Mononuclear cell (primary cell): ENCODE results near the gene DYNLT2. TPM values are rescaled to one million over a fixed set of nuclear protein-coding genes. Genes with fewer than 3 reads are reported as not detected.
"Not testable (repeated sequence)": the region's sequence is repeated elsewhere in the genome, so short reads cannot be mapped to it uniquely, and the experiment has no call there.

Experiments
- H3K27me3 ChIP-seq: 2 replicates; pipeline ENCODE4 v1.6.0; 2011; ENCODE audit warnings: low read length, control low read depth; ENCODE audit not compliant: insufficient read depth
- H3K4me1 ChIP-seq: 2 replicates; pipeline ENCODE4 v1.5.1; 2011; ENCODE audit warnings: mild to moderate bottlenecking, low read length, control low read depth; ENCODE audit not compliant: insufficient read depth
- H3K4me3 ChIP-seq: 2 replicates; pipeline ENCODE4 v1.5.1; 2011; ENCODE audit warnings: mild to moderate bottlenecking, low read length, moderate library complexity
- H3K9me3 ChIP-seq: 2 replicates; pipeline ENCODE4 v1.5.1; 2011; ENCODE audit warnings: low read depth, mild to moderate bottlenecking, control low read depth, low read length
- total RNA-seq: library from RNA; depleted of rRNA; stranded (reverse); fragments of >200 nt; gene quantifications from one replicate; pipeline ENCODE4 v1.2.3, GENCODE V29; 2012

The DYNLT2 gene
- total RNA-seq, 1 donor: 7.2 TPM

- no peaks in the 10 kb centered on the region for H3K9me3 ChIP-seq
- no peak overlapping the region for H3K4me3 ChIP-seq
- H3K27me3 ChIP-seq: no peaks in the 10 kb centered on the region
- no peaks in the 10 kb centered on the region for H3K4me1 ChIP-seq
These were observed 23.0 kb upstream of the DYNLT2 start for GRCh38 chr6:169774347-169774746.

- H3K9me3 ChIP-seq: no peaks in the 10 kb centered on the region
- H3K27me3 ChIP-seq: no peaks in the 10 kb centered on the region
- H3K4me3 ChIP-seq: no peak overlapping the region
- no peaks in the 10 kb centered on the region for H3K4me1 ChIP-seq
These were observed 15.8 kb upstream of the DYNLT2 start for GRCh38 chr6:169766921-169767736.

DNA sequence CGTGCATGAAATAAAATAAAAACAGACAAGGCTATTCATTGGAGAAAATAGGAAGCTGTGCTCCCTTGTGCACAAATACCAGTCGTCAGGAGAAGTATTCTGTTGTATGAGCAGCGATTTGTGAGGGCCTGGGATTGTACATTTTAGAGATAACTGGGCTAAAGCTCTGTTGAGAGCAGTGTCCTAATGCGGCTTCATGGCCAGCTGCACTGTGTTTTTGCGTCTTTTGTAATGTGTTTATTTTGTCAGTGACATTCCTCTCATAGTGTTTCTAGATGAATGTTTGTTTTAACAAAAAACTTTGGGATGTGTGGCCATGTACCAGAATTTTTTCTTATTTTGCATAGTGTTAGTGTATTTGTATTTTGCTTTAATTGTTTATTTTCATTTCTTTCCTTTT is 14.9 kb upstream of the DYNLT2 start:
- Histone ChIP-seq H3K4me3 (no peak overlapping the region), H3K27me3 (no peaks in the 10 kb centered on the region), H3K9me3 (no peaks in the 10 kb centered on the region), H3K4me1 (no peaks in the 10 kb centered on the region)

DNA sequence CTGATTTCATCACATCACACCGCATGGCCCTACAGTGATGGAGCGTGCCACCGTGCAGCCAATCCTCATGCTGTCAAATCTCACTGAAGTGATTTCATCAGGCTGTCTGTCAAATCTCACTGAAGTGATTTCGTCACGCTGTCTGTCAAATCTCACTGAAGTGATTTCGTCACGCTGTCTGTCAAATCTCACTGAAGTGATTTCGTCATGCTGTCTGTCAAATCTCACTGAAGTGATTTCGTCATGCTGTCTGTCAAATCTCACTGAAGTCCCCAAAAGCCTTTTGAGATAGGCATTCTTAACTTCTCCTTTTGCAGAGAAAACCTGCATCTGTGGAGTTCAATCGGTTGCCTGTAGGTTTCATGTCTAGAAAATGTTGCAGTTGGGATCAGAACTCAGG is 14.4 kb upstream of the DYNLT2 start:
- not testable (repeated sequence) for H3K4me3 ChIP-seq, H3K4me1 ChIP-seq, H3K27me3 ChIP-seq

DNA sequence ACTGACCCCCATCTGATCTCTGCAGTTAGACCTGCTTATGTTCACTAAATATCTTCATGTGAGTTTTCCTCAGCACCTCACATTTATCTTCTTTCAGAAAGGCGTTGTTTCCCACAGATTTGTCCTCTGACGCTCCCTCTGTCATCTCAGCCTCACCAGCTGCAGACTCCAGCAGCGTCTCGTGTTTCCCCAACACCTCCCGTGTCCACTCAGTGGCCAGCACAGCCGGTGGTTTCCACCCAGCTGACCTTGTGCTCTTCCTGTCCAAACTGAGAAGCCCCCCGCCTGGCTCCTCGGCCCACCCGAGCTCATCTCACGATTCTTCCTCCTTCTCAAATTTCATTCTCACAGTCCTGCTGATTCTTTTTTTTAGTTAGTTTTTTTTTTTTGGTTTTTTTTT is 12.5 kb upstream of the DYNLT2 start:
- H3K4me1 ChIP-seq: no peaks in the 10 kb centered on the region
- no peak overlapping the region for H3K4me3 ChIP-seq
- no peaks in the 10 kb centered on the region for H3K27me3 ChIP-seq
- H3K9me3 ChIP-seq: no peaks in the 10 kb centered on the region

More for the DNA sequence above, 14.4 kb upstream of the DYNLT2 start:
- not testable (repeated sequence) for H3K9me3 ChIP-seq

- Histone ChIP-seq H3K27me3 (no peaks in the 10 kb centered on the region), H3K4me1 (no peaks in the 10 kb centered on the region), H3K4me3 (no peak overlapping the region), H3K9me3 (no peaks in the 10 kb centered on the region)
These were observed 11.9 kb upstream of the DYNLT2 start for GRCh38 chr6:169763308-169763707.

GRCh38 chr6:169755162-169755561 is 3.8 kb upstream of the DYNLT2 start:
- Histone ChIP-seq H3K9me3 (no peaks in the 10 kb centered on the region), H3K4me1 (peaks cover 14% of the 10 kb centered on the region), H3K27me3 (no peaks in the 10 kb centered on the region), H3K4me3 (no peak overlapping the region)

- Histone ChIP-seq H3K4me3 (peak overlapping the region; percentile 68), H3K27me3 (no peaks in the 10 kb centered on the region), H3K4me1 (peaks cover 14% of the 10 kb centered on the region), H3K9me3 (no peaks in the 10 kb centered on the region)
These were observed 777 bp upstream of the DYNLT2 start for GRCh38 chr6:169752074-169752623.

DNA sequence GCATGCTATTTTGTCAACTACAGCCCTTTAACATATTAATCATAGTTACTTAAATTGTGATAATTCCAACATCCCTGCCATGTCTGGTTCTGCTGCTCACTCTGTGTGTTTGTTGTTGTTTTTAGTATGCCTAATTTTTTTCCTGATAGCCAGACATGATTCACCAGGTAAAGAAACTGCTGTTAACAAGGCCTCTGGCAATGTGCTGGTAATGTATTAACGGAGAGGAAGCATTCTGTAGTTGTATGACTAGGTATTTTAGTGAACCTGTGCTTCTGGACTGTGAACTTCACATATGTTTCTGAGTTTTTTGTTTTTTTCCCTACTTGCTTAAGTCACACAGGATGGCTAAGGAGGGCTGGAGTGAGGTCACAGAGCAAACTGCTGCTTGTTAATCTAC is 4.8 kb downstream of the DYNLT2 start:
- Histone ChIP-seq H3K9me3 (peaks cover 4% of the 10 kb centered on the region), H3K27me3 (no peaks in the 10 kb centered on the region), H3K4me3 (no peak overlapping the region), H3K4me1 (peaks cover 7% of the 10 kb centered on the region)

DNA sequence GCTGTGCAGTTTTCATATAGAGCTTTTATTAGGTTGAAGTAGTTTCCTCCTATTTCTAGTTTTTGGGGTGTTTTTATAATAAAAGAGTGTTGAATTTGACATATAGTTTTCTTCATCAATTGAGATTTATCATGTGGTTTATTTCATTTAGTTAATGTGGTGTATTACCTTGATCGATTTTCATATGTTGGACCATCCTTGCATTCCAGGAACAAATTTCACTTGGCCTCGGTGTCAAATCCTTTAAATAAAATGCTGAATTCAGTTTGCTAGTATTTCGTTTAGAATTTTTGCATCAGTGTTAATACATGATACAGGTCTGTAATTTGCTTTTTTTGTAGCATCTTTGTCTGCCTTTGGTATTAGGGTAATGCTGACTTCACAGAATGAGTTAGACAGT is 6.0 kb downstream of the DYNLT2 start:
- peaks cover 3% of the 10 kb centered on the region for H3K4me1 ChIP-seq
- H3K9me3 ChIP-seq: peaks cover 4% of the 10 kb centered on the region

GRCh38 chr6:169741344-169741743 is 10.0 kb downstream of the DYNLT2 start:
- no peaks in the 10 kb centered on the region for H3K27me3 ChIP-seq
- H3K9me3 ChIP-seq: peaks cover 4% of the 10 kb centered on the region
- H3K4me1 ChIP-seq: no peaks in the 10 kb centered on the region
- no peak overlapping the region for H3K4me3 ChIP-seq

More for the DNA sequence above, 6.0 kb downstream of the DYNLT2 start:
- Histone ChIP-seq H3K4me3 (no peak overlapping the region), H3K27me3 (no peaks in the 10 kb centered on the region)

- H3K9me3 ChIP-seq: no peaks in the 10 kb centered on the region
- H3K4me1 ChIP-seq: no peaks in the 10 kb centered on the region
- no peak overlapping the region for H3K4me3 ChIP-seq
- peaks cover 3% of the 10 kb centered on the region for H3K27me3 ChIP-seq
These were observed 12.3 kb downstream of the DYNLT2 start for GRCh38 chr6:169738976-169739529.

- no peaks in the 10 kb centered on the region for H3K4me1 ChIP-seq
- H3K9me3 ChIP-seq: no peaks in the 10 kb centered on the region
- no peak overlapping the region for H3K4me3 ChIP-seq
- peaks cover 6% of the 10 kb centered on the region for H3K27me3 ChIP-seq
These were observed 13.0 kb downstream of the DYNLT2 start for GRCh38 chr6:169738204-169738975.

DNA sequence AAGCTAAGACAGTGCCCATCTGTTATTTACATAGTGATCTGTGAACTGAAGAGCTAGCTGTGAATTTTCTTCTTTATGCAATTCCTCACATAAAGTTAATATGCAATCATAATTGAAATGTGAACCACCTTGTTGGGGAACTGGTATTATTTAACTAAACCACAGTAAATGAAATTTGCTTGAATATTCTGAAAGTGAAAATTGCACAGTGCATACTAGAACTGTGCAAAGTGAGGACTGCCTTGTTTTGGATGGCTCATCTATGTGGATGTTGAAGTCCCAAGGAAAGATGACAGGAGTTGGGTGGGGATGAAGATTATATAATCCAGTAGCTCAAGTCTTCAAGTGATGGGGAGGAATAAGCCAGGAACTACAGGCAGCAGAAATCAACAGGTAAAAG is 21.4 kb downstream of the DYNLT2 start:
- peaks cover 4% of the 10 kb centered on the region for H3K27me3 ChIP-seq
- no peak overlapping the region for H3K4me3 ChIP-seq
- no peaks in the 10 kb centered on the region for H3K9me3 ChIP-seq
- peaks cover 7% of the 10 kb centered on the region for H3K4me1 ChIP-seq

- peaks cover 15% of the 10 kb centered on the region for H3K4me1 ChIP-seq
- no peak overlapping the region for H3K4me3 ChIP-seq
- no peaks in the 10 kb centered on the region for H3K9me3 ChIP-seq
- H3K27me3 ChIP-seq: no peaks in the 10 kb centered on the region
These were observed 24.4 kb downstream of the DYNLT2 start for GRCh38 chr6:169726963-169727362.
